Vagina (tissue), 2 donors: ENCODE measurements around the gene CMSS1. TPM values are rescaled to one million over a fixed set of nuclear protein-coding genes. Genes with fewer than 3 reads are reported as not detected.

Experiments
- DNase-seq, 2 donors: peaks; one replicate each; pipeline ENCODE4 v3.0.0-alpha.2; 2017; ENCODE audit errors: extremely low spot score in 2 of 2
- H3K27ac ChIP-seq: fragments of 200-600 bp; sonication (generic); one replicate; pipeline ENCODE4 v1.5.1; 2019
- H3K27me3 ChIP-seq: fragments of 200-600 bp; sonication (generic); one replicate; pipeline ENCODE4 v1.5.1; 2019
- H3K36me3 ChIP-seq, 2 donors: fragments of 200-600 bp; sonication (generic); one replicate each; pipeline ENCODE4 v1.5.1; 2017 to 2019
- H3K4me1 ChIP-seq: fragments of 200-600 bp; sonication (generic); one replicate; pipeline ENCODE4 v1.5.1; 2019
- H3K4me3 ChIP-seq, 2 donors: fragments of 200-600 bp; sonication (generic); 1 replicate in 1 of 2; 2 replicates in 1 of 2; pipeline ENCODE4 v1.5.1; 2016 to 2019
- H3K9me3 ChIP-seq: fragments of 200-600 bp; sonication (generic); one replicate; pipeline ENCODE4 v1.5.1; 2019
- POLR2A ChIP-seq, 2 donors: fragments of 450-650 bp; IDR thresholded peaks; one replicate each; pipeline ENCODE4 v1.6.1; 2017; ENCODE audit warnings: antibody characterized with exemption in 2 of 2, mild to moderate bottlenecking in 2 of 2, moderate library complexity in 2 of 2
- POLR2AphosphoS5 ChIP-seq, 2 donors: sonication (generic); formaldehyde crosslinking; IDR thresholded peaks; one replicate each; pipeline ENCODE4 v1.9.0; 2017; ENCODE audit warnings: antibody characterized with exemption in 2 of 2, mild to moderate bottlenecking in 2 of 2, low read depth in 1 of 2; ENCODE audit not compliant: insufficient read depth in 1 of 2
- intact Hi-C: fragments of 100-400 bp; cut with DNase I; formaldehyde crosslinking; loops from one replicate; pipeline ENCODE4 v1.15.1; 2023
- total RNA-seq: library from RNA; depleted of rRNA; stranded (reverse); fragments of >200 nt; gene quantifications from one replicate; pipeline ENCODE4 v1.2.3, GENCODE V29; 2016
- TF ChIP-seq, protein P1 (sequence below), 3 experiments: fragments of 450-650 bp in 2 of 3; fragments of 200-600 bp in 1 of 3; sonication (generic) in 1 of 3; IDR thresholded peaks; one replicate each; pipeline ENCODE4 v1.5.1; 2017 to 2019; ENCODE audit warnings: antibody characterized with exemption in 3 of 3, mild to moderate bottlenecking in 2 of 3, moderate library complexity in 2 of 3

The CMSS1 gene
- total RNA-seq, 1 donor from 2014 or later: 21.4 TPM

DNA sequence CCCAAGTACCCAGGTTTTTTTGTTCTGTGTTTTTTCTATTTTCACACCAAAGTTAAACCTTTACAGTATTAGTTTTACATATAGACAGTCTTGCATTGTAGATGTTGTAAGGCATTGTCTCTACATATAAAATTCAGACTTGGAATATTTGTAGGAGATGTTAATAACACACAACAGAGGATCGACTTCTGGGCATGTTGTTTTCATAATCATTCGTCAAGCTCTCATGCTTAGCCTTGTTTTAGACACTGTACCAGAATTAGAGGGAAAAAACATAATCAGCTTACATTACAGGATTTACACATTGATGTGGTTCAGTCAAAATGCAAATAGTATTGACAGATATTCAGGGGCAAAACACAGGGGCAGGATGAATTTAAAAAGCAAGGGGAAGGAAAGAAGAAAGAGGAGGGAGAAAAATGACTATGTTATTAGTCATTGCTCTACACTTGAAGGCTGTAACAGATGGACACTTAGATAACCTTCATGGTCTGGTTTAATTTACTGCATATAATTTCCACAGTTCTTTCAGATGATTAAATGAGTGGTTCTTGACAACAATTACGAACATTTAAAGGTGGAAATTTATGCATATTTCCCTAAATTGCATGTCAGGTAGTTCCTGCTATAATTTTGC lies 7.5 kb downstream of the CMSS1 start:
- no peaks in the 10 kb centered on the region for H3K9me3 ChIP-seq
- H3K27ac ChIP-seq: no peak overlapping the region
- no peaks in the 10 kb centered on the region for H3K36me3 ChIP-seq
- no peak overlapping the region for H3K4me3 ChIP-seq
- intact Hi-C loops: no loop called here
- TF ChIP-seq POLR2A (IDR thresholded peaks at IDR 0.05): no peak
- TF ChIP-seq POLR2AphosphoS5 (IDR thresholded peaks at IDR 0.05; ENCODE audit: insufficient read depth in 1 of 2, low read depth in 1 of 2): no peak
- TF ChIP-seq, protein P1, sequence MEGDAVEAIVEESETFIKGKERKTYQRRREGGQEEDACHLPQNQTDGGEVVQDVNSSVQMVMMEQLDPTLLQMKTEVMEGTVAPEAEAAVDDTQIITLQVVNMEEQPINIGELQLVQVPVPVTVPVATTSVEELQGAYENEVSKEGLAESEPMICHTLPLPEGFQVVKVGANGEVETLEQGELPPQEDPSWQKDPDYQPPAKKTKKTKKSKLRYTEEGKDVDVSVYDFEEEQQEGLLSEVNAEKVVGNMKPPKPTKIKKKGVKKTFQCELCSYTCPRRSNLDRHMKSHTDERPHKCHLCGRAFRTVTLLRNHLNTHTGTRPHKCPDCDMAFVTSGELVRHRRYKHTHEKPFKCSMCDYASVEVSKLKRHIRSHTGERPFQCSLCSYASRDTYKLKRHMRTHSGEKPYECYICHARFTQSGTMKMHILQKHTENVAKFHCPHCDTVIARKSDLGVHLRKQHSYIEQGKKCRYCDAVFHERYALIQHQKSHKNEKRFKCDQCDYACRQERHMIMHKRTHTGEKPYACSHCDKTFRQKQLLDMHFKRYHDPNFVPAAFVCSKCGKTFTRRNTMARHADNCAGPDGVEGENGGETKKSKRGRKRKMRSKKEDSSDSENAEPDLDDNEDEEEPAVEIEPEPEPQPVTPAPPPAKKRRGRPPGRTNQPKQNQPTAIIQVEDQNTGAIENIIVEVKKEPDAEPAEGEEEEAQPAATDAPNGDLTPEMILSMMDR (IDR thresholded peaks at IDR 0.05): no peak
- DNase-seq: no peak
- H3K4me1 ChIP-seq: peaks cover 4% of the 10 kb centered on the region
- no peaks in the 10 kb centered on the region for H3K27me3 ChIP-seq

DNA sequence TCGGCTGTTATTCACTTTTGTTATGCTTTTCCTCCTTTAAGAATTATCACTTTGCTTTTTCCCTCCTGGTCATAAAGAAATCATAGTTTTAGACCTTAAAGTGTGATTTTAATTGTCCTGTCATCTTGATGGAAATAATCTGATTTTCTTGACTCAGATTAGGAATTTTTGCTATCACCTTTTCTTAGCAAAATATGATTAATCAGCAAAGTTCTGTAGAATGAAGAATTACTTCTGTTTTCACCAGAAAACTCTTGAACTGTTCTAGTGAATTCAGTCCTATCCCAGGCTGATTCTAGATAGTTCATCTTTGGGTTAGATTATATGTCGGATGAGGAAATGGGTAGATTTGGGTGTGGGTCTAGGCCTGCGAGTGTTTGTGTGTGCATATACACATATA lies 12.2 kb downstream of the CMSS1 start:
- Histone ChIP-seq H3K4me1 (no peaks in the 10 kb centered on the region), H3K36me3 (no peaks in the 10 kb centered on the region), H3K27me3 (no peaks in the 10 kb centered on the region), H3K27ac (no peak overlapping the region), H3K9me3 (no peaks in the 10 kb centered on the region), H3K4me3 (no peak overlapping the region)
- DNase-seq: no peak
- no peak for TF ChIP-seq POLR2AphosphoS5 (IDR thresholded peaks at IDR 0.05; ENCODE audit: insufficient read depth in 1 of 2, low read depth in 1 of 2)
- TF ChIP-seq POLR2A (IDR thresholded peaks at IDR 0.05): no peak
- TF ChIP-seq, protein P1 (IDR thresholded peaks at IDR 0.05): no peak
- intact Hi-C loops: loop anchor here (10.0 kb wide), 1 partner anchor 755 kb away; no protein-coding TSS in a partner anchor

GRCh38 chr3:99833617-99834205 lies 16.0 kb downstream of the CMSS1 start:
- no peak overlapping the region for H3K27ac ChIP-seq
- no peaks in the 10 kb centered on the region for H3K36me3 ChIP-seq
- no peaks in the 10 kb centered on the region for H3K9me3 ChIP-seq
- intact Hi-C loops: loop anchor here (10.0 kb wide), 1 partner anchor 751 kb away; no protein-coding TSS in a partner anchor
- no peaks in the 10 kb centered on the region for H3K4me1 ChIP-seq
- H3K27me3 ChIP-seq: no peaks in the 10 kb centered on the region
- TF ChIP-seq POLR2AphosphoS5 (IDR thresholded peaks at IDR 0.05; ENCODE audit: insufficient read depth in 1 of 2, low read depth in 1 of 2): no peak
- no peak for TF ChIP-seq POLR2A (IDR thresholded peaks at IDR 0.05)
- TF ChIP-seq, protein P1 (IDR thresholded peaks at IDR 0.05): no peak
- H3K4me3 ChIP-seq: no peak overlapping the region
- DNase-seq: no peak

DNA sequence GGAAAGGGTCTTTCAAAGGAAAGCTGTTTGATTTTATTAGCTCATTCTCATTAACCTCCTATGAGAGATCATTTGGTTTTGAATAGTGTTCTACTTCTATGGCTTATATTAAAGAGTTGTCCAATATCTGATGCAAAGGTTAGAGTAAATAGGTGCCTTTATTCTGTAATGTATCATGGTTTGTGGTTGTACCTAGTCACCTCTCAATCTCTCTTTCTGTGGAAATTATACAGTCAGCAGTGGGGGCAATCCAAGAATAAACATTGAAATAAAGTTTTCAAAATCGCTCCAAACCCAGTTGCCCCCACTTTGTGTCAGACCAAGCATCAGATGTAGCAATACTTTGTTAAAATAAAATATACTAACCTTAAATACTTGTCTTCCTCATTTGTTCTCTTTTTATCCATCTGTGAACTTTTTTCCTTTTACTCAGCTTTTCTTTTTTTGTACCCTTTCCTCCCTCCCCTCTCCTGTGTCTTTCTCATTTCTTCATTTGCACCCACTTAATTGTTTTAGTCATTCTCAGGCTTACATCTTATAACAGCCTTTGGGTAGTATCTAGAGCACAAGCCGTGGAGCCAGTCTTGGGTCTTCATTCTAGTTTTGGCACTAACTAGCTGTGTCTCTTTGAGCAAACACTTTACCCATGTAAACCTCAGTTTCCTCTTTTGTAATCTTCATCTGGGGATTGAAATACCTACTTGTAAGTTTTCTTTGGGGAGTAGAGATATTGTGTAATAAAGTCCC lies 16.7 kb downstream of the CMSS1 start:
- H3K4me1 ChIP-seq: no peaks in the 10 kb centered on the region
- no peak for DNase-seq
- no peak overlapping the region for H3K27ac ChIP-seq
- no peaks in the 10 kb centered on the region for H3K27me3 ChIP-seq
- no peaks in the 10 kb centered on the region for H3K9me3 ChIP-seq
- H3K4me3 ChIP-seq: no peak overlapping the region
- TF ChIP-seq POLR2AphosphoS5 (IDR thresholded peaks at IDR 0.05; ENCODE audit: insufficient read depth in 1 of 2, low read depth in 1 of 2): no peak
- H3K36me3 ChIP-seq: no peaks in the 10 kb centered on the region
- intact Hi-C loops: loop anchor here (10.0 kb wide), 1 partner anchor 750 kb away; no protein-coding TSS in a partner anchor

DNA sequence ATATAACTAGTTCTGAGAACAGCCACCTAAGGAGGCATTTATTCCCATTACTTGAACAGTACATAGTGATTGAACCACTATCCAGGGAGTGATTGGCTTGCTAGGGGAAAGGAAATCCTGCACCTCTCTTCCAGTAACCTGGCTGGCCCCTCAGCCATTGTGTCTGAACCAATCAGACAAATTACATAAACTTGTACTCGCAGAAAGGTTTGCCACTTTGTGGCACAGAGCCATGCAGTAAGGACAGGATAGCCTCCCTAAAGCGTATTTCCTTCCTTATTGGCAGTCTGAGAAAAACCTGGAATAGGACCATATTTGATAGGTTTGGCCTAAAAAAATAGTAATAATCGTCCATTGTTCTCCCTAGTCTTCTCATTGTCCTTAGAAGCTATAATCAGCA lies 19.0 kb downstream of the CMSS1 start:
- TF ChIP-seq, protein P1 (IDR thresholded peaks at IDR 0.05): no peak
- DNase-seq: no peak
- Histone ChIP-seq H3K27me3 (no peaks in the 10 kb centered on the region), H3K4me3 (no peak overlapping the region), H3K9me3 (no peaks in the 10 kb centered on the region), H3K27ac (no peak overlapping the region), H3K4me1 (no peaks in the 10 kb centered on the region), H3K36me3 (no peaks in the 10 kb centered on the region)
- intact Hi-C loops: loop anchor here (5.0 to 10.0 kb wide), 2 partner anchors 421 to 748 kb away; no protein-coding TSS in a partner anchor
